Measurements from ENCODE around the gene WASHC3. TPM values are rescaled to one million over a fixed set of nuclear protein-coding genes. Genes with fewer than 3 reads are reported as not detected.

WASHC3 gene, protein sequence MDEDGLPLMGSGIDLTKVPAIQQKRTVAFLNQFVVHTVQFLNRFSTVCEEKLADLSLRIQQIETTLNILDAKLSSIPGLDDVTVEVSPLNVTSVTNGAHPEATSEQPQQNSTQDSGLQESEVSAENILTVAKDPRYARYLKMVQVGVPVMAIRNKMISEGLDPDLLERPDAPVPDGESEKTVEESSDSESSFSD
- 10 to 100 TPM; 44.1 to 52.6 TPM for total RNA-seq

DNA sequence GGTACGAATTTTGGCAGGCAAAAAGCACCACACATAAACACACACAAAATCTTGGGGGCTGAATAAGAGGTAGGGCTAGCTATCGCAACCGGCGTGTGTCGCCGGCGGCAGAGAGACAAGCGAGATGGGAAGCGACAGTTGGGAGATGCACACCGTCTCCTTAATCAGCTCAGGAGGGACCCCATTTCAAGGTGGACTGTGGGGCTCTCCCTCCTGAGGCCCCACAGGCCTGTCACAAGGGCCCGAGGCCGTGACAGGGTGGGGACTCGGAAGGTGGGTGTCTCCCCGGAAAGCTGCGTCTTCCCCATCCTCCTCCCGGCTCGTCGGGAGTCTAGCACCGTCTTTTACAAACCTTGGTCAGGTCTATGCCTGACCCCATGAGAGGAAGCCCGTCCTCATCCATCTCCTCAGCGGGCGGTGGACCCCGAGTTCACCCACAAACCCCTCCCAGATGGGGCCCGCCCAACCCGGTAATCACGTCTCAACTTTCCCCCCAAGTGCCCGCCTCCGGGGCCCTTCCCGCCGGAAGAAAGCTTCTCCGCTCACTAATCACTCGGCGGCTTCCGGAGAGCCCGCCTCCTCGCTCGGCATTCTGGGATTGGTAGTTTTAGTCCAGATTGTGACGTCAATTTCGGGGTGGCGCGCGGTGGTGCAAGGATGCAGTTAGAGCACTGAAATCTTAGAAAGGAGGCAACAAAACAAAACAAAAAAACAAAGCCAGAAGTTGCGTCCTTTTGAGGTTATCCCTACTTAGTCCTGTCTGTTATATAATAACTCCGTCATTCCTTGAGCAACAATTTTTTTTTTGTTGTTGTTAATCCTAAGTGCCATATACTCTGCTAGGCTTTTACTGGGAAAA lies at the start of gene WASHC3:
Gene WASHC3, minus strand, starts transcription at position 432 of the 859 bp plus-strand sequence. Its CDS starts 29 bp downstream, at position 403.
- Histone ChIP-seq H3K27me3 (no peaks in the 10 kb centered on the region), H3K27ac (peak within 1 kb of the TSS; percentile 76 to 87), H3K9me3 (no peaks in the 10 kb centered on the region), H3K36me3 (no peaks in the 10 kb centered on the region), H3K4me1 (peaks cover 0 to 4% of the 10 kb centered on the region in 2 donors), H3K4me3 (peak within 1 kb of the TSS; percentile 57 to 77)
- peak; percentile 98 for DNase-seq (ENCODE audit: low spot score)
- TF ChIP-seq, protein P1, sequence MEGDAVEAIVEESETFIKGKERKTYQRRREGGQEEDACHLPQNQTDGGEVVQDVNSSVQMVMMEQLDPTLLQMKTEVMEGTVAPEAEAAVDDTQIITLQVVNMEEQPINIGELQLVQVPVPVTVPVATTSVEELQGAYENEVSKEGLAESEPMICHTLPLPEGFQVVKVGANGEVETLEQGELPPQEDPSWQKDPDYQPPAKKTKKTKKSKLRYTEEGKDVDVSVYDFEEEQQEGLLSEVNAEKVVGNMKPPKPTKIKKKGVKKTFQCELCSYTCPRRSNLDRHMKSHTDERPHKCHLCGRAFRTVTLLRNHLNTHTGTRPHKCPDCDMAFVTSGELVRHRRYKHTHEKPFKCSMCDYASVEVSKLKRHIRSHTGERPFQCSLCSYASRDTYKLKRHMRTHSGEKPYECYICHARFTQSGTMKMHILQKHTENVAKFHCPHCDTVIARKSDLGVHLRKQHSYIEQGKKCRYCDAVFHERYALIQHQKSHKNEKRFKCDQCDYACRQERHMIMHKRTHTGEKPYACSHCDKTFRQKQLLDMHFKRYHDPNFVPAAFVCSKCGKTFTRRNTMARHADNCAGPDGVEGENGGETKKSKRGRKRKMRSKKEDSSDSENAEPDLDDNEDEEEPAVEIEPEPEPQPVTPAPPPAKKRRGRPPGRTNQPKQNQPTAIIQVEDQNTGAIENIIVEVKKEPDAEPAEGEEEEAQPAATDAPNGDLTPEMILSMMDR (IDR thresholded peaks at IDR 0.05) = no peak

DNA sequence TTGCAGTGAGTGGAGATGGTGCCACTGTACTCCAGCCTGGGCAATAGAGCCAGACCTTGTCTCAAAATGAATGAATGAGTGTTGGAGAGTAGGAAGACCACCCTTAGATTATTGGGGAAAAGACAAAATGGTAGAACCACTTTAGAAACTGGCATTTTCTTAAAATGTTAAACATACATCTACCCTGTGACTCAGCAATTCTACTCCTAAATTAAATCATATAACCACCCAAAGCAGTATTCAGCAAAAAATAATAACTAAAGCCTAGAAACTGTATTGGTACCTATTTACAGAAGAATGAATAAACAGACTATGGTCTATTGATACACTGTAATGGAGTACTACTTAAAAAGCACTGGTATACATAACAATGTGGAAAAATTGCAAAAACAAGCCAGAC lies 49.0 kb upstream of the WASHC3 start:
- H3K9me3 ChIP-seq = no peaks in the 10 kb centered on the region
- no peak for DNase-seq (ENCODE audit: low spot score)
- H3K27me3 ChIP-seq = no peaks in the 10 kb centered on the region
- no peak overlapping the region for H3K27ac ChIP-seq
- no peak overlapping the region for H3K4me3 ChIP-seq
- H3K4me1 ChIP-seq = no peaks in the 10 kb centered on the region
- TF ChIP-seq, protein P1 (IDR thresholded peaks at IDR 0.05) = no peak
- peaks cover 18% of the 10 kb centered on the region for H3K36me3 ChIP-seq

DNA sequence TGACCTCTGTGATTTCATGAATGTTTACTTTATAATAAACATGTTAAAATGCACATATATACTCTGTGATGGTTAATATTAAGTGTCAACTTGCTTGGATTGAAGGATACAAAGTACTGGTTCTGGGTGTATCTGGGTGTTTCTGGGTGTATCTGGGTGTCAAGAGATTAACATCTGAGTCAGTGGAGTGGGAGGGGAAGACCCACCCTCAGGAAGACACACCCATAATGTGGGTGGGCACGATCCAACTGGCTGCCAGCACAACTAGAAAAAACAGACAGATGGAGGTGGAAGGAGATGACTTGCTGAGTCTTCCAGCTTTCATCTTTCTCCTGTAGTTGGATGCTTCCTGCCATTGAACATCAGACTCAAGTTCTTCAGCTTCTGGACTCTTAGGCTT lies 46.2 kb upstream of the WASHC3 start:
- no peak for DNase-seq (ENCODE audit: low spot score)
- Histone ChIP-seq H3K9me3 (no peaks in the 10 kb centered on the region), H3K4me3 (no peak overlapping the region), H3K27me3 (no peaks in the 10 kb centered on the region), H3K36me3 (peaks cover 25% of the 10 kb centered on the region), H3K27ac (no peak overlapping the region), H3K4me1 (no peaks in the 10 kb centered on the region)
- TF ChIP-seq, protein P1 (IDR thresholded peaks at IDR 0.05) = no peak

DNA sequence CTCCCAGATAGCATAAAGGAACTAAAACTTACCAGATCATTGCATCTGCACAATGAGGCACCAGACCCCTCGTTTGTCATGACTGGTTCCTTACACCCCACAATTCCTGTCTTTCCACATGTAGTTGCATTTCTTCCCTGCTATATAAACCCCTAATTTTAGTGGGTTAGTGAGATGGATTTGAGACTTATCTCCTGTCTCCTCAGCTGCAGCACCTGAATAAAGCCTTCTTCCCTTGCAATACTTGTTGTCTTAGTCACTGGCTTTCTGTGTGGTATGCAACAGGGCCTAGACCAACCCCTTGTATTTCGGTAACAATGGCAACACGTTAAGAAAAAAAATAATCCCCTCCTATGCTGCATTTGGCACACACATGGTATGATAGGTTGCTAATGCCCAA lies 45.1 kb upstream of the WASHC3 start:
- TF ChIP-seq, protein P1 (IDR thresholded peaks at IDR 0.05) = no peak
- DNase-seq (ENCODE audit: low spot score) = no peak

DNA sequence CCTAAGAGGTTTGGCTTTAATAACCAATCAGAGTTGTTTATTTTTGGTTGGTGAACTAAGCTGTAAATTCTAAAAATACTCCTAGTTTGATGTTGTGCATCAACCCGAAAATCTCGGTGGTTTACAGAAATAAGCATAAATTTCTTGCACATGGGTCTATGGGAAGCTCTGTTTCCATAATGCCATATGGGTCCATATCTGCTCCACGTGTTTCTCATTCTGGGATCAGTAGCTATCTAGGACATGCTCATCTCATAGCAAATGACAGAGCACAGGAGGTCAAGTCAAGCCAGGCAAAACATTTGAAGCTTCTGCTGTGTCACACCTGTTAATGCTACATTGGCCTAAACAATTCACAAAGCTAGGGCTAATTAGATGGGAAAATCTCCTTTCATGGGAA lies 35.1 kb upstream of the WASHC3 start:
- no peaks in the 10 kb centered on the region for H3K9me3 ChIP-seq
- no peak overlapping the region for H3K27ac ChIP-seq
- TF ChIP-seq, protein P1 (IDR thresholded peaks at IDR 0.05) = no peak
- H3K4me3 ChIP-seq = no peak overlapping the region
- H3K27me3 ChIP-seq = no peaks in the 10 kb centered on the region
- H3K4me1 ChIP-seq = no peaks in the 10 kb centered on the region
- no peaks in the 10 kb centered on the region for H3K36me3 ChIP-seq
- DNase-seq (ENCODE audit: low spot score) = no peak

More for the DNA sequence above, 45.1 kb upstream of the WASHC3 start:
- H3K27ac ChIP-seq = no peak overlapping the region
- no peaks in the 10 kb centered on the region for H3K9me3 ChIP-seq
- H3K36me3 ChIP-seq = peaks cover 25% of the 10 kb centered on the region
- no peak overlapping the region for H3K4me3 ChIP-seq
- H3K4me1 ChIP-seq = no peaks in the 10 kb centered on the region
- no peaks in the 10 kb centered on the region for H3K27me3 ChIP-seq
